HG02623 (cell line): Measurements from ENCODE around the gene STRIP1.

Experiments used
- ATAC-seq: cut with Tn5 transposase; IDR thresholded peaks from one replicate; pipeline ENCODE4 v1.9.1; 2021; ENCODE audit warnings: moderate library complexity; ENCODE audit not compliant: unreplicated experiment

The STRIP1 gene

GRCh38 chr1:110089561-110090275 is 55.3 kb downstream of the STRIP1 start:
- ATAC-seq: no peak

DNA sequence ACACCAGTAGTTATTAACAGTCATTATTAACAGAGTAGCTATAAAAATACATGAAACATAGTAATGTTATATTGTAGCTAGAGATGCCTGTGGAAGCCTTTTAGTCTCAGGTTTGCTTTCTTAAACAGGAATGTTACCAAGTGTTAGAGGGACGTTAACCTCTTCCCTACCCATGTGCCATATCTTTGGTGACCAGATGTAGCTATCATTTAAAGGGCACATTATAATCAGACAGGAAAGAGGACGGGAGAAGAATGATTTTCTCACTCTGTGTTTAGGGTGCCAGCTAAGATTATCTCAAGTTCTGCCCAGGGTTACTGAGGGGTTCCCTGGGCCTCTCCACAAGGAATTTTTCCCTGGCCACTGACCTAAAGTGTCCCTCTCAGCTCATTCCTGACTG is 57.0 kb downstream of the STRIP1 start:
- no peak for ATAC-seq

DNA sequence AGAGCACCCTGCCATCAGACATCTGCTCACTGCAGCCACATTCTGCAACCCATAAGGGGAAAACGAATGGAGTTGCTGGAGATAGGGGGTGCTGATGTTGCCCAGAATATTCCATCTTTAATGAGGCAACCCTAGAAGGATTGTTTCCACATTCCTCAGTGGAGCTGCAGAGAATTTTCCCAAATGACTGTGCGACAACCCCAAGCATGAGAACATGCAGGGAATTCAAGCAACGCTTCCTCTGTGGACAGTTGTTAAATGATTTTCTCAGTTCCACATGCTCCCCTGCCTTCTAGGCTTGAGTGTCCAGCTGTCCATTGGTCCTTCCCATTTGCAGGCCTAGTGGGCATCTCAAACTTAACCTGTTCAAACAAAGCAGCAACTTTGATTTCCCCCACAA is 57.4 kb downstream of the STRIP1 start:
- ATAC-seq: no peak

GRCh38 chr1:110092991-110093390 is 58.6 kb downstream of the STRIP1 start:
- ATAC-seq: no peak

DNA sequence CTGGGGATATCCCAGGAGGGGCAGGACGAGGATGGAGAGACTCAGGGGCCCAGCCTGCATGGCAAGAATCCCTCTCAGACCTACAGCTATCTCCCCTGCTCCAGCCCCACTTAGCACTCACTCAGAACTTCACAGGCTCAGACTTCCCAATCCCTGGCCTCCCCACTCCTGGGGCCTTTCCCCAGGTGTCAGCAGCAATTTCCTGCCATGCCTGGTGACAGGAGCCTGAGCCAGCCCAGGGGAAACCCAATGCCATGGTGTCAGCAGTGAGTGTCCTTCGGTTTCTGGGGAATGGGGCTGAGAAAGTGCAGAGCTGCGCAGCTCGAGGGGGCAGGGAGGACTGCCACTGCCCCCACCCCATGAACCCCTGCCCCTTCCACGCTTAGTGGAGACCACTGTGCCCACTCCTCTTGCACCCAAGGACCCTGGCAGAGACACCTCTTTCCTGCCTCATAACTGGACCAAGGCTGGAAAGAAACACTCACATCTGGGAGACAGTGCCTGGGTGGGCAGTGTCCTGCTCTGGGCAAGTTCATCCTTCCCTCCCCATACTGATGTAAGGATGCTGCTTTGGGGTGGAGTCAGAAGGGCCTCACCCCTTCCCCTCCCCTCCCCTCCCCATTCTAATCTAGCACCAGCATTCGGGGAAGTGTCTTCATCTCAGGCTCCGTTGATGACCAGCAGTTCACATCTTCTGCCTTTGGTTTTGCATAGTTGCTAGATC is 60.7 kb downstream of the STRIP1 start:
- ATAC-seq: no peak

DNA sequence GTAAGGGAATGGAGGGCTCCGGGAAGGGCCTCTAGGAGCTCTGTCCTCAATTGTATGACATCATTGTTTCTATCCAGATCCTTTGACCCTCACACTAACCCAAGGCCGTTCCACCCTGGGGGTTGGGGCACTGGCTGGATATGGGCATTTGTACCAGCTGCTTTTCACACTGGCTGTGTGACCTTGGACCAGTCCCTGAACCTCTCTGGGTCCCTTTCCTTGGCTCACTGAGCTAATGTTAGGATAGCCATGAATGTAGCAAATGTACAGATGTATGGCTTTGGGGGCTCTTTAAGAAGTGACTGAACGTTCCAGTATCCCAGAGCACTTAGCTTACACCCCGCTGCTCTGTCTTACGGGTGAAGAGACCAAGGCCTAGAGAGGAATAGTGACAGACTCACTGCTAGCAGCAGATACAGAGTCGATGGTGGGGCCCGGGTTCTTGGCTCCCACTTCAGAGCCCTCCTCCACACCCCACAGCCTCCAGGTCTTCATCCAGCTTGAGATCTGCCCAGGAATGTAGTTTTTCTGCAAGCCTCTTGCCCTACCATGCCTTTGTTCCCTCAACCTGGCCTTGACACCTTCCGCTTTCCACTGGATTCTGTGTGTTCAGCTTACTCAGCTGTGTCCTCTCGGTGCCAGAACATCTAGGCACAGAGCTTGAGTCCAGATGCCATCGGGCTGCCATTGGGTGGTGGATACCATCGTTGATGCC is 63.2 kb downstream of the STRIP1 start:
- no peak for ATAC-seq

DNA sequence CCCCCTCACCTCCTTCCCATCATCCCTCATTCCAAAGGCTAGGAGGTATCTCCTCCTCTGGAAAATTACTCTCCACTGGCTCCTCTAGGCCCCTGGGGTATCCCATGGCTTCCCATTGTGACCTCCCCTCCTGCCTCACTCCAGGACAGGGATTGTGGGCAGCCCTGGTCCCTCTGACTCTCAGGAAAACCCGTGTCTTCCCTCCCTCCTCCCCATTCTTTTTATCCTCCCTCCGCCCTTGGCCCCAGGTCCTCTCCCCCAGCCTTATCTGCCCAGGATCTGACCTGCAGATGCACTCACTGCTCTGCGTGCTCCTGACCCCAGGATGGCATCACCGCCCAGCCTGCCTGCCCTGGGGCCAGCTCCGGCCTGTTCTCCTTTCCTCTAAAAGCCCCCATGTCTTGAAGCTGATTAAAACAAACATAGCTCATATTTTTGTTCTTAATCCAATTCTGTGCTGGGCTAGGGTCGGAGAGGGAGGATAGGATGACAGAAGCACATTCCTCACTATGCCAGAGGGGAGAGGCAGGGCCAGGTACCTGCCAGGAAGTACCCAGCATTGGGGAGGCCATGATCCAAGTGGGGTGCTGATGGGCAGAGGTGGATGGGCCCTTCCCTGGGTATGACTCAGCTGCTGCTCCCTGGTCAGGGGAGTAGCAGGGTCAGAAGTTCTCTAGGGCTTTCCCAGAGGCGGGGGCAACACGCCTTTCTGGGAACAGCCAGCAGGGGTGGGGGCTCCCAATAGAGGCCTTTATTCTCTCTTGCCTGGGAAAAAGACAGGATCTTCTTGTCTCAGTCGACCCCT is 64.0 kb downstream of the STRIP1 start:
- no peak for ATAC-seq

DNA sequence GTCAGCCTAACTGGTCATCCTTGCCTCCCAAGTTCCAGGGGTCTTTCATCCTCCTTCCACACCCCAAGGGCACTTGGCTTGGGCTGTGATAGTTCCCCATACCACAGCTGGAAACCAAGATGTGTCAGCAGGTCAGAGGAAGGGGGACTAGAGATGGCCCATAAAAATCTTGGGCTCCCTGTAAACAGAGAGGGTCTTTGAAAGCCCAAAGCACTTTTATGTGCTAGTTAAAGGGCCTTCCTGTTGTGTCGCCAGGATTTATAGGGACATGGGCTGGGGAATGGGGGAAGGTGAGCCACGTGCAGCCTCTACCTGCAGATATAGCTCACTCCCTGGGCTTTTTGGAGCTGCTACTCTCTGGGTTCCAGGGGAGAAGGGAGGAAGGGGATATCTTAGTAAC is 65.9 kb downstream of the STRIP1 start:
- ATAC-seq: no peak

GRCh38 chr1:110102081-110102480 is 67.7 kb downstream of the STRIP1 start:
- no peak for ATAC-seq
